Stimulated activated CD8-positive, alpha-beta memory T cell treated with anti-CD3 and anti-CD28 coated beads, Interleukin-7, amount 100 ng/mL, for 24 hours (primary cell): Measurements from ENCODE around the gene HS6ST1.

ENCODE experiments used
- DNase-seq: peaks from one replicate; pipeline ENCODE4 v3.0.0-alpha.2; 2020; ENCODE audit warnings: low read depth

The HS6ST1 gene

DNA sequence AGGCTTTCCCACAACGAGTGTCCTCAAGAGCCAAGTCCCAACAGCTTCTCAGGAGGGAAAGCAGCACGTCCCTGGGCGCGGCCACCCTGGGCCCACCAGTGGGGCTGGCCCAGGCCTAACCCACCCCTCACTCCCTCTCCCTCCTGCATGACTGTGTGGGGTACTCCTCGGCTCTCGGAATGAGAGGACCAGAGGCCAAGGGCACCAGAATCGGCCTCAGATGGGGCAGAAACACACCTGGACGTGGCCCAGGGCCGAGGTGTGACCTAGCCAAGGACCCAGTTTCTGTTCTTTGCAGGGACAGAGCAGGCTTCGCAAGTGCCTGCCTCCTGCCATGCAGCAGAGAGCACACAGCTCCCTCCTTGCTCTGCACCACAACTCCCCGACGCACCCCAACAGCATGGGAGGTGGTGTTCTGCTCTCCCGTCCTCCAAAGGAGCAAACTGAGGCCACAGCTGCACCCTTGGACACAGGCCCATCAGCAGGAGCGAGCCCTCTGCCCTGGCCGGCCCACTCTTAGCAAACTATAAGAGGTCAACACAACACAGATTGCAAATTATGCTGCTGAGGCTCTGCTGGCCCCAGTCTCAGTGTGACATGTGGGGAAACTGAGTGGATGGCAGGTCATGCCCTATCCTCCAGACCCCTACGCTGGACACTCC, 19.7 kb downstream of the HS6ST1 start:
- DNase-seq = no peak

DNA sequence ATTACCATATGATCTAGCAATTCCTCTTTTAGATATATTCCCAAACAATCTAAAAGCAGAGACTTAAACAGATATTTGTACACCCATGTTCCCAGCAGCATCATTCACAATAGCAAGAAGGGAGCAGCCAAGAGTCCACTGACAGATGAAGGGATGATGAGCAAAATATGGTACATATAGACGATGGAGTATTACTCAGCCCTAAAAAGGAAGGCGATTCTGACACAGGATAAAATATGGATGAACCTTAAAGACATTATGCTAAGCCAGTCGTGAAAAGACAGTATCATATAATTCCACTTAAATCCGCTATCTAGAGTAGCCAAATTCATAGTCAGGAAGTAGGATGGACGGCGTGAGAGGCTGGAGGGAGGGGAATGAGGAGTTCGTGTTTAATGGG, 20.4 kb downstream of the HS6ST1 start:
- no peak for DNase-seq

DNA sequence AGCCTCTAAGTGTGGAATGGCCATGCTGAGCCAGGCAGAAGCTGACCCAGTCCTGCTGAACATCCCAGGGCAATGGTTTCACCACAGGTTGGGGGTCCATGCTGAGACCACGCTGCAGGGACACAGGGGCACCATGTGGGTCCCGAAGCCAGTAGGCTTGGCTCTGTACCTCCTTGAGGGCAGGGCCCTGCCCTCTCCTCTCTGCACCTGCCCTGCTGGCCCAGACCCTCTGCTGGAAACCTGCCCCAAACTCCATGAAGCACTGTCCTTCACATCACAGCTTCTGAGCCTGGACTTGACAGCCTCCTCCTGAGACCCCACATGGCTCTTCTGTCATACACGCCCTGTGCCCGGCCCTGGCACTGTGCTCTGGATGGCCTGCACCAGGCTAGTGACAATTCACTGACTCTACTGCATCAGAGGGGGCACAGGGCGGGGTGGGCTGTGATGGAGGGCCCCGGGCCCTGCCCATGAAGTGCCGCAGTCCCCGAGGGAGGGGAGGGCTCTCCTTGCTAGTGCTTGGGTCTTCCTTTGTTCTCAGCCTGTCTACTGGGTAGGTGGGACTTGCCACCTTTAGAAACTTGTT, 24.7 kb downstream of the HS6ST1 start:
- DNase-seq = no peak

DNA sequence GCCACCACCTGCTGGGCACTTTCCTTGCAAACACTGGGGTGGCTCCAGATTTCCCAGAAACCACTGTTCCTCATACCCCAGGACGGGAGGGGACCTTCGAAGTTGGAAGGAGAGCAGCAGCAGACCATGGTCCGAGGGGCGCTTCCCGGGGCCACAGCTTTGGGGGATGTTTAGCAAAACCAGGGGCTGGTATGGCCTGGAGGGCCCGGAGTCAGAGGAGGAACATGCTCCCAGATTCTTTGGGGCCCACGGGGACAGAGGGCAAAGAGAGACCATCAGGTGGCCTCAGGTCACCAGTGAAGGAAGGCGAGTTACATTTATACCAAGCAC, 25.3 kb downstream of the HS6ST1 start:
- DNase-seq = no peak

DNA sequence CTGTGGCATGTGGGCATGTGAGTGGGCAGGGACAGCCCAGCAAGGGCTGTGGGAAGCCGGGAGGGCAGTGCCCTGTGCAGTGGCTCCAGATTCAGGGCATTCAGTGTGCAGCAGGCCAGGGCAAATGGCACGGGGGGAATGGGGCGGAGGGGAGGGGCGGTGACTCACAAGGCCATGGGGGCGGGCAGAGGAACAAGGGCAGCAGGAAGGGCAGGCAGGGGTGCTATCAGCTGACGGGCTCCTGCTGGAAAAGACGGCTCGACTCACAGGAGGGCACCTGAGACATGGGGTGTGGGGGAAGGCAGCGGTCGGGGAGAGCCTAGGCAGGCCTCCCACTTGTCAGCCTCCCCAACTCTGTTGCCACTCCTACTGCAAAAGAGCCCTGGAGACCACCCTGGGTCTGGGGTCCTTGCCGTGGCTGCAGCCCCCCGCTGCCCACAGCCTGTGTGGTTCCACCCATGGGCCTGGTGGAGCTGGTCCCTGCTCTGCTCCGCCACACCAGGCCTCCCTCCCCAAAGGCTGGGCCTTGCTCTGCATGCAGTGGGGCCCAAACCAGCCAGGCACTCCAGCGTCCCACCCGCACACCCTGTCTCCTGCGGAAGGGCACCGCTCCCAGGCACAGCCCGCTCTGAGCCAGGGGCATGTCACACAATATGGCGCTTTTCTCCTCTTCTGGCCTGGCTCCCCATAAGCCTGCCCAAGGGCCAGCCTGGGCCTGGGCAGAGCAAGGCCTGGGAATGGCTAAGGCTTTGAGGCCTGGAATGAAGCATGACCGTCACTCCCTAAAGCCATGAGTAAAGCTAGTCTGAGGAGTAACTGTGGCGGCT, 25.9 kb downstream of the HS6ST1 start:
- no peak for DNase-seq

DNA sequence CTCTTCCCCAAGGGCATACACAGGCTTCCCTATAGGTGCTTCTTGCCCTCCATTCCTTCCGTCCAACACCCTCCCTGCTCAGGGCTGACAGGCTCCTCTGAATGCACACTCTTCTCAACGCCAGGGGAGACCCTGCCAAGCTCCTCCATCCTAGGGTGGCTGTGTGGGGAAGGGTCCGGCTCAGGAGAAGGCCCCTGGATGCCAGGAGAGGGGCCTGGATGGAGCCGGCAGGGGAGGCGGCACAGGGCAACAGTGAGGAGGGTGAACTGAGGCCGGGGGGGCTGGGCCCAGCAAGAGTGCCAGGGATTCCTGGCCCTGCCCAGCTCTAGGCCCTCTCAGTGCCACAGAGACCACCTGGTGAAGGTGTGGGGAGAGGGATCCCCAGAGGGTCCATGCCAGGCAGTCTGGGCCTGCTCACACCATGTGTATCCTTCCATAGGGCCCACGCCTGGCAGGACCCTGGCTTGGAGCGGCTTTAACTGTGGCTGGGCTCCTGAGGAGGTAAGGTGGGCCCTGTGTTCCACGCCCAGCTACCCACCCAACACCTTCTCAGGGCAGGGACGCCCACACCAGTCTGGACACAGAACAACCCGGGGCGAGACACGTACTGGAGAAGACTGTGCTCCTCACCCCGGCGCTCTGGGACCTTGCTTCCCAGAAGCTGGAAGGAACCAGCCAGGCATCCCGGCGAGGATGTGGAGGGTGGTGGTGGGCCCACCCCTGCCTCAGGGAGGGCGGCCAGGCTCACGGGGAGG, 26.6 kb downstream of the HS6ST1 start:
- no peak for DNase-seq

DNA sequence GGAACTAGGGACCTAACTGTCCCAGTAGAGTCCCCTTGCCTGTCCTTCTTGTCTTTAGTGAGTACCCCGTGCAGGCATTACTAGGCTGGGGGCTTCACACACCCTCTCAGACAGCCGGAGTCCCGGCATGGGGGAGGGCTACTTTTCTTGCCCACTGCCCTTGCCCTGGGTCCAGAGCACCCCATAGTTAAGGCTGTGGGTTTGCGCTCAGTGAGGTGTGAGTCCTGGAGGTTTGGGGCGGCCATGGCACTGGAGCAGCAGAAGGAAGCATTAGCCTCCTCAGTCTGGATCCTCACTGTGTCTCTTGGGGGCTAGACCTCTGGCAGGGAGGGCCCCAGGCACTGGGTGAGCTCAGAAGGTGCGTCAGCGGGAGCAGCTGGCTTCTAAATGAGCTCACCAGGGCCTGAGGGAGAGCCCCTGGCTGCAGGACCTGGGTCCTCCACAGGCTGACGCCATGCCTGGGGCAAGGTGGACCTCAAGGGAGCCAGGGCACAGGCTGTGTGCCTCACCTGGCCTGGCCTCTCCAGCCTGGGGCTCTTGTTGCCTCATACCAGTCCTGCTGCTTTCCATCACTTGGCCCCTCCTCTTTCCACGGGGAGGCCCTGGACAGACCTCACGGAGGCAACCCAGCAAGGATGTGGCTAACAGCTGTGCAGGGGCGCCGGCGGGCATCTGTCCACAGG, 27.4 kb downstream of the HS6ST1 start:
- no peak for DNase-seq

DNA sequence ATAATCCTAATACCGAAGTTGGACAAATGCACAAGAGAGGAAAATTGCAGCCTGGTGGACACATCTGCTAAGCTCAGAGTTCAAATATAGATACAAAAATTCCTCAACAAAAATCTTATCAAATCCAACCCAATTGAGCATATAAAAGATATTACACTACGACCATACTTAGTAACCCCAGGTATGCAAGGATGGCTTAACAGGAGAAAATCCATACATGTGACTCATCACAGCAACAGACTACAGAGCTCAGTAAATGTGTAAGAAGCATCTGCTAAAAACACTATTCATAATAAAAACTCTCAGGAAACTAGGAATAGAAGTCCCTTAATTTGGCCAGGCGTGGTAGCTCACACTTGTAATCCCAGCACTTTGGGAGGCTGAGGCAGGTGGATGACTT, 28.3 kb downstream of the HS6ST1 start:
- DNase-seq = no peak

DNA sequence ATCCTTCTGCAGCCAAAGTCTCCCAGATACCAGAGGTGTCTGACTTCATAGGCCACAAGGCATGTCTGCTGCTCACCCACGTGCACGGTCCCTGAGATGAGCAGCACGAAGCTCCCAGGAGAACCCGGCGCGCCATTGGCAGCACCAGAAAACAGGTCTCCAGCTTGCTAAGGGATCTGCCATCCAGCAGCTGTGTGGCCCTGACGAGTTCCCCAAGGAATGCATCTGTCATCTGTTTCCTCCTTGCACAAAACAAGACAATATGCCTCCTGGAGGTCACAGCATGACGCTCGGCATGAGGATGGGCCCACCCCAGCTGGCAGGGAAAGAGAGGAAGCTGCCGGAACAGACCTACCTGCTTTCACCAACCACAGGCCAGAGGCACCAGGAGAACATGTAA, 29.2 kb downstream of the HS6ST1 start:
- DNase-seq = no peak

DNA sequence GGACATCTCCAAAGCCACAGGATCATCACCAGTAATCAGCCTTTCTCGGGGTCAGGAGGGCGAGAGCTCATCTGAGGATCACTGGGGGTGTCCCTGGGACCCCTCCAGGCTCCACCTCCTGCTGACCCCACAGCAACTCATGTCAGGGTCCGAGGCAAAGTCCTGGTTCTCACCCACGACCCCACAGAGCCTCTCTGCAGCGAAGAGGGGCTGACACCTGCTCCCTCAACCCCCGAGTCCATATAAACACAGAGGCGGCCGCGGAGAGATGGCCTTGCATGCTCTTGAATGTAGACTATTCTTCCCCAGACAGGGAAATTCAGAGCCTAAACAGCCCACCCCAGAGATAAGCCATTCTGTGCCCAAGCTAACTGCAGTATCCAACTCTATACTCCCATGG, 29.9 kb downstream of the HS6ST1 start:
- DNase-seq = no peak

DNA sequence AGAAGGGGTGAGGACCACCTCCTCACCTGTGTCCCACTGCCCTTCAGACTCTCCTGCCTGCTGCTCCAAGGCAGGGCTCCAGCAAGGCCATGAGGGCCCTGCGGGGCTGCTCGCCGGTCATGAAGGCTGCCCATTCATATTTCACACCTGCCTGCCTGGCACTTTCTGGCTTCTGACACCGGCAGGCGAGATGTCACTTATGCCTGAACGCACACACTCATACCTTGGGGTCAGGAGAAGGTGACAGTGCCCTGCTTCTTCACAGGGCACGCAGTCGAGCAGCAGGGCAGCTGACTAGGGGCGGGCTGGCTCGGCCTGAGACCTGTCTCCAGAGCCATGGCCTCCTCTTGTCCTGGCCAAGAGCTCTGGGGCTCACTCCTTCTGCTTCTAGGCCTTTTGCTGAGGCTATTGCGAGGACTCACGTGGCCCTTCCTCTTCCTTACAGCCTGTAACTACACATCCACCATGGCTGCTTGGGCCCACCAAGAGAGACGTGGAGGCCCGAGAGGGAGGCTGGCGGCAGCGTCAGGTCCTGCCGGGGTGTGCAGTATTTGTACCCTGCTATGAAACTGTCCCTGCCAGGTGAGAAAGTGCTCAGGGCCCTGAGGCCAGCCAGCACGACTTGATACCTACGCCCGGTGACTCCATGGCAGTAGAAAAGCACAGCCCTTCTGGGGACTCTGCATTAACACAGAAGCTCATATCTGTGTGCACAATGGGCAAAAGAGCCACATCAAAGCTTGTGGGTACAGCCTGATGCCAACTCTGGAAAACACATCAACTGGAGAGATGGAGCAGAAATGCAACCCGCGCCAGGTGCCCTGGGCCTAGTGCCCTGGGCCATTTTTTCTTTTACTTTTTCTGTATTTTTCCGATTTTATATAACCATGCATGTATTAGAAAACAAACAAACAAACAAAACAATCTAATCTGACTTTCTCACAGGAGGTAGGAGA, 30.6 kb downstream of the HS6ST1 start:
- no peak for DNase-seq

DNA sequence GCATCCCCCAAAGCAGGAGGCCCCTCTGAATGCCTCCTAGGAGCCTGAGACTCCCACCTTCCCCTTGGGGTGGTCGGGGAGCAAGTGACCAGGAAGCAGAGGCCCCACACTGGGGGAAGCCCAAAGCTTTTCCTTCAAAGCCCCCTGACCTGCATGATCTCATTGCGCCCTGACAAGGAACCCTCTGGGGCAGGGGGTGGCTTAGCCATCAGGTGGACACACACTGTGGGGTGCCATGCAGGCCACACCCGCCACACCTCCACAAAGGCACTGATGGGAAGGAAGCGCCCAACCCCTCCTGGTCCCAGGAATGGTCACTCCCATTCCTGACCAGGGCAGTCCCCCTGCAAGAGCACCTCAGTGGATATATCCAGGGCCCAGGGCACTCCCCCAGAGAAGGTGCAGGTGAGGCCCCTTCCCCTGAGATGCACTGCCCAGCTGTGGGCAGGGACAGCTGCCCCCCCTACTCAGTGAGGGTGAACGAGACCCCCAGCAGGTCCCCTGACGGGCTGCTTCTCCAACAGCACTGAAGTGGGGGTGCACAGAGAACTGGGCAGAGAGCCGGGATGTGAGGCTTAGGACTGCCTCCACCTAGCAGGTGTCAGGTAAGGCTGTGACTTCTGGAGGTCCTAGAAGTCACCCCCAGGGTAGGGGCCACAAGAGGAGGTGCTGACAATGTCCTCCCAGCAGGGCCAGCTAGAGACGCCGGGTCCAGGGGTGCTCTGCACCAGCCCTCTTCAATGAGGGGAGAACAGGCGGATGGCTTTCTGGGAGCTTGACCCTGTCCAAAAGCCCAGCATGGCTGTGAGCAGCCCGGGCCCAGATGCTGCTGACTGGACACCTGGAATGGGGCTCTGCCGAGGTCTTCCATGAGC, 31.5 kb downstream of the HS6ST1 start:
- DNase-seq = no peak

DNA sequence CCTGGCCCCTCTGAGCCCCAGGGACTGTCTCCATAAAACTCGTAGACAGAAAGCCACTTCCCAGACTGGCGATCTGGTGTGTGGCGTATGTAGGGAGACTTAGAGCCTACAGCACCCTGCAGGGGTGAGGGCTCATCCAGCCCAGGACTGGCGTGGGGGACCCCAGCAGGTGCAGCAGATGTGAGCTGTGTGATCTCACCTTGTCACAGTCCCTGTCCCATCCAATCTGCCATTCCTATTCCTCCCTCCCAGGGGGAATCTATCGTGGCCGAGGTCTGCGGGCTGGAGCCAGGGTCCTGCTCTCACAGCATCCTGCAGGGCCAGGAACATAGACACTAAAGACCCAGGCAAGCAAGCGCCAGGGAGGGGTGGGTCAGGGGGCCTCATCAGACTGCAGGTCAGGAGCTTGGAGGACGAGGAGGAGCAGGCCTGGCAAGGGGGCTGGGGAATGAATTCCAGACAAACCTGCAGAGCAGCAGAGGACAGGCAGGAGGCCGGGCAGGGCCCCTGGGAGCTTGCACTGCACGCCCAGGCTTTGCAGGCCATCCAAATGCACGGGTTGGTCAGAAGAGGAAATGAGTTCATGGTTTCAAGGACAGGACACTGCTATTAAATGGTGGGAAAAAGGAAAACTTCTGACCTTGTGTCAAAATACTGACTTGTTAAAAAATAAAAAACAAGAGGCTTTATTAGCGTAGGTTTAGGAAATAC, 32.5 kb downstream of the HS6ST1 start:
- no peak for DNase-seq

DNA sequence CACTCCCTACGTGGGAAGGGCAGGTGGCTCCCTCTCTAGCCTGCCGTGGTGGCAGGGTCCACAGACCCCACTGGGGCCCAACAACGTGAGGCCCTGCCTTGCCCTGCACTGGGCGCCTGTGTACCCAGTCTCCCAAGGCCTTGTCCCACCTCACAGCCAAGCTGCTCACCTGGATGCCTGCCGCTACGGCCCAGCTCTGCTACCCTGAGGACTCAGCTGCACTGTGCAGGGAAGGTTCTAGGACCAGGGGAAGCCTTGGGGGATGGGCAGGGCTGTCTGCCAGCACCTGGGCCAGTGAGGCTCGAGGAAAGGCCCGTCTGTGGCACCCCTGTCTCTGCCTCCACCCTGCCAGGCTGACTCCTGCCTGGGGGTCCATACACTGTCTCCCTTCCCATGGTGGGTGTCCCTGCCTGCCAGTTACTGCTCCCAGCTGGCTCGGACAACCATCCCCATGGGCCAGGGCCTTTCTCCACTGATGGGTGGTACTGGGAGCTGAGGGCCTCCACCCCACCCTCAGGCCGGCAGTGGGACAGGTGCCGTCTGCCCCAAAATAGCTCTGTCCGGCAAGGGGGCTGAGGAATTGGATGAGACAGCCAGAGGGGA, 33.2 kb downstream of the HS6ST1 start:
- DNase-seq = no peak

DNA sequence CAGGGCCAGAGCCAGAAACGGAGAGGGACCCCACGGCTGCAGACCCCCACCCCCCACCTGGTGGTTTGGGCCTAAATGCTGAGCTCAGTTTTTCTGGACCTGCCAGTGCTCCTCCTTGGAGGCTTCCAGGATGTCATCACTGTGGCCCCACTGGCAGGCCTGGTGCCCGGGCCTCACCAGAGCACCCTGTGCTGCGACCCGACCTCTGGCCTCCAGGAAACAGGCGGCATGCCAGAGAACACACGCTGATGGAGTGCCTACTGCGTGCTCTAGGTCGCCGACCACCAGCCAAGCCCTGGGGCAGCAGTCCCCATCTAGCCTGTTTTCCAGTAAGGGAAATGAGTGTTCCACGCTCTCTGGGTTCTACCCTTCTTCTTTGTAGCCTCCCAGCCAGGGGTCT, 33.8 kb downstream of the HS6ST1 start:
- DNase-seq = no peak

DNA sequence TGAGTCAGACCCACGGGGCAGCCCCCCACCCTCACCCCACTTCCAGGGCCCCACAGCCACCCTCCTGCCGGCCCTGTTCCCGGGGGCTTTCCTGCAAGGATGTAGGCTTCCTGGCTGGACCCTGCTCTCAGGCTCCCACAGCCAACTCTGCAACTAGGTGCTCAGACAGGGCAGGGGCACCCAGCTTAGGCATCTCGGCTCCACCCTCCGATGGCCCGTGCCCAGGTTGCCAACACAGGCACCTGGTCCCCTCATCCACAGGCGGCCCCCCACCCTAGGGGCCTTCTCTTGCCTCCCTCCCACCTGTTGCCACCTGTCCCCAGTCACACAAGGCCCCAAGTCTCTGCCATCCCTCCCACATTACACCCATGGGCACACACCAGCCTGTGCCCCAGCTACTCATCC, 34.6 kb downstream of the HS6ST1 start:
- no peak for DNase-seq

DNA sequence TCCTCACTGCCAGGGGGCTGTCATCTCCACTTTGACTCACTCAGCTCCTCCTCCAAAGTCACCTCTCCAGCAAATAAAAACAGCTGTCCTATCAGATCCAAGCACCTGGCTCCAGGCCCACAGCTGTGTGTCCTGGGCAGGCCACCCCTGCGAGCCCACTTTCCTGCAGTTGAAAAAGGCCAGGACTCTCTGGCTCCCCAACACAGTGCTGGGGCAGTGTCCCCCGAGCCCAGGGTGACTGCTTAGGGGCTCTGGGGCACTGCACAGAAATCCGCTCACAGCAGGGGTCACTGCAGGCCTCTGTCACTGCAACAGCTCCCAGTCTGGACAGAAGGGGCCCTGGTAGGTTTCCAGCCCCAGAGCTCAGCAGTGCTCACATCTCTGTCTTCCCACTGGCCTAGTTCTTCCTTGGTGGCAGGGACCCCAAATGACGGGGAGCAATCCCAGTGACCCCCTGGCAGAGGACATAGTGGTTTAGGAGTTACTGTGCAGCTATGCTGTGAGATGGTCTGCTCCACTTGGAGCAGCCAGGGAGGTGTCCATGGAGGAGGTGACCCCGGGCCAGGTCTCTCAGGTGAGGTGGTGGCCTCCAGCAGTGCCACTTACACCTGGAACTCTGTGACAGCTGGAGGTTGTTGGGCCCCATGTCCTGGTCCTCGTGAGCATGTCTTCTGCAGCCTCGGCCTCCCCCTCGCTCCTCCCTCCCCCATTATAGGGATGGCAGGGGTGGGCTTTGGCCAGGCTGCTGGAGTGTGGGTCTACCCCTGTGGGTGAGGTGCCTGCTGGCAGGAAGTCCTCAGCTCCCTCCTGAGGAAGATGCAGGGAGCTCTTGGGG, 35.5 kb downstream of the HS6ST1 start:
- no peak for DNase-seq
